HG03108 (cell line): Measurements from ENCODE around the gene ZFP37.
"Not testable (repeated sequence)": the region's sequence is repeated elsewhere in the genome, so short reads cannot be mapped to it uniquely, and the experiment has no call there.

ENCODE experiments used
- ATAC-seq: cut with Tn5 transposase; IDR thresholded peaks from one replicate; pipeline ENCODE4 v1.9.1; 2021; ENCODE audit warnings: moderate library complexity; ENCODE audit not compliant: unreplicated experiment

ZFP37 gene

GRCh38 chr9:113056191-113057106 lies at the start of gene ZFP37:
Gene ZFP37, minus strand, starts transcription at chr9:113056724. Its CDS starts 36 bp downstream, at chr9:113056688.
- peak; percentile 64 for ATAC-seq

DNA sequence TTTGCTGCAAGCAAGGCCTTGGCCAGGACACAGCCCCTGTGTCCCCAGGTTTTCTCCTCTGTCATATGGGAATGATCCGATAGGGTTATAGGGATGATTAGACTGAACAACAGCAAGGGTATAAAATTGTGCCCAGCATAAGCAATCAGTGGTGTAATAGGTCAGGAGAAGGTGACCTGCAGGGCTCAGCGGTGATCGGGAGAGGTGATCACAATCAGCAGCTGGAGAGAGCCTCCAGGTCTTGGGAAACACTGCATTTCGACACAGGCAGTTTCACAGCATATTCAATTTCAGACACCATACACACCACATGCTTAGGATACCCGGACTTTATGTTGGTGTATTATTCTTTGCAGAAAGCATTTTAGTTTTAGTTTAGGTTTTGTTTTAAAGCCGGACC lies 48.8 kb upstream of the ZFP37 start:
- ATAC-seq = not testable (repeated sequence)

- ATAC-seq = no peak
Measured at GRCh38 chr9:113095561-113095960, 39.0 kb upstream of the ZFP37 start.

DNA sequence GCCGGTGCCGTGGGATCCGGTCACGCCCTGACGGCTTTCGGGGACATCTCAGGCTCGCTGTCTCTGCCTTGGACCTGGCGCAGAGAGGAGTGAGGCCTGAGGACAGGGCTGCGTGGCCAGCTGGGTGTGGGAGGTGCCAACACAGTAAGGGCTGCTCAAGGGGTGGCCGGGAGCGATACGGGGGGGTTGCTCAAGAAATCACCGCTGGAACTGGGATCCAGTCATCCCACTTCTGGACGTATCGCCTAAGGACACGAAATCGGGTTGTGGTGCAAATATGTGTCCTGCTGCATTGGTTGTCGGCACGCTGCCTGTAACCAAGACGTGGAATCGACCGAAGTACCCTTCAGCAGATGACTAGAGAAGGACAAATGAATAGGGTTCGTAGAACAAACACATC lies 33.4 kb upstream of the ZFP37 start:
- ATAC-seq = not testable (repeated sequence)

DNA sequence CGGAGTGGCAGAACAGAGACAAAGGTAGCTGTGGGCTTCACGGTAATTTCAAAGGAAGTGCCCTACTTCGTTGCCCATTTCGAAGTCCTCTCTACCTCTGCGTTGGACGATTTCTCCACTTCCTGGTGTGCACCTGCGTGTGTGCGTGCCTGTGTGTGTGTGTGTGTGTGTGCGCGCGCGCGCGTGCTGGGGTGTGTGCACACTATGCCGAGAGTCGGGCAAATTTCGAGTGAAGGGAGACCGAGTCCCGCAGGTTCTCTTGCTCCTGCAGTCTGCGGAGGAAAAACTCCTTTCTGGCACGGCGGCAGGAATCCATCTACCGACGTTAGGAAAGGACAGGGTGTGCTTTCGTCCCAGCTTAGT lies 32.6 kb upstream of the ZFP37 start:
- ATAC-seq = not testable (repeated sequence)

DNA sequence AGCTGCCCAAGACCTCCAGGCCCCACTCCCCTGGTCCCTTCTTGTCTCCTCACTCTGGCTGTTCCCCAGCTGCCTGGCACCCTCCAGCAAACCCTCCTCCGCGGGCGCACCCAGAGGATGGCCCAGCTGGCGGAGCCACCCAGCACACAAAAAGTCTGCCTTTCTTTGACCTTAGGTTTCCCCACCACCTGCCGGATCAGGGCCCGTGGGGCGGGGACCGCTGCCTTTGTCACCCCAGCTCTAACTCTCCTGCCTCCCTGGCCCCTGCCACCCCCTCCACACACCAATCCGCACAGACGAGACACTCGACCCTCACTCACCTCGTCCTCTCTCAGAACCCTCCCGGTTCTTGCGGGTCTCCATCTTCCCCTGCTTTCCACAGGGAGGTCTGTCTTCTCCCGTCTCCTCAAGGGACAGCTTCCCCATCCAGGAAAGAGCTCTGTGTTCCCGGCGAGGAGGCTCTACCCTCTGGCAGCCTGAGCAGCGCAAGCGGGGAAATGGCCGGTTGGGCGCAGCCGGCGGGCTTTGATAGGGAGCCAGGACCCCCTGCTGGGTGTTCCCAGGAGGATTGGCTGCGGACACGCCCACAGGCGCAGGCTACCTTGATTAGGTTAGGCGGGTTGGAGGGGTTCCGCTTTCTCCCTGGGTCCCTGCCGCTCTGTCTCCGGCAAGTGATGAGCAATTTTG lies 32.1 kb upstream of the ZFP37 start:
- not testable (repeated sequence) for ATAC-seq

- not testable (repeated sequence) for ATAC-seq
Measured at GRCh38 chr9:113062932-113063310, 6.4 kb upstream of the ZFP37 start.

DNA sequence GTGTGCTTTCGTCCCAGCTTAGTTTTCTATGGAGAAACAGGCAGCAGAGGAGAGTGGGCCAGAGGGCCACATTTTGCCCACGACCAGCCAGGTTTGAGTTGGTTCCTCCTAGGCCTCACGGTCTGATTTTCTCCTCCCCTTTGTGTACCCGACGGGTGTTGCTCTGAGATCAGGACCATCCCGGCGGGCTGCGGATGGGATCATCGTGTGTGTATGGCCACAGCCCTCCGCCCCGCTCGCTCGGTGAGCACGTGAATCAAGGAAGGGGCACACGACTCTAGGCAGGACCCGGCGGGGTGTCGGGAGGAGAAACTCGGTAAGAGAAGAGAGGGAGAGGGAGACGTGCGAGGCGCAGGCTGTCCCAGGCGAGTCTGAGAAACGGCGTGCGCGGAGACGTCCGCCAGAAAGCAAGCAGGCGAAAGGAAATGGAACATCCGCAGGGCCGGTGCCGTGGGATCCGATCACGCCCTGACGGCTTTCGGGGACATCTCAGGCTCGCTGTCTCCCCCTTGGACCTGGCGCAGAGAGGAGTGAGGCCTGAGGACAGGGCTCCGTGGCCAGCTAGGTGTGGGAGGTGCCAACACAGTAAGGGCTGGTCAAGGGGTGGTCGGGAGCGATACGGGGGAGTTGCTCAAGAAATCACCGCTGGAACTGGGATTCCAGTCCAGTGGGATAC lies 5.9 kb upstream of the ZFP37 start:
- not testable (repeated sequence) for ATAC-seq

DNA sequence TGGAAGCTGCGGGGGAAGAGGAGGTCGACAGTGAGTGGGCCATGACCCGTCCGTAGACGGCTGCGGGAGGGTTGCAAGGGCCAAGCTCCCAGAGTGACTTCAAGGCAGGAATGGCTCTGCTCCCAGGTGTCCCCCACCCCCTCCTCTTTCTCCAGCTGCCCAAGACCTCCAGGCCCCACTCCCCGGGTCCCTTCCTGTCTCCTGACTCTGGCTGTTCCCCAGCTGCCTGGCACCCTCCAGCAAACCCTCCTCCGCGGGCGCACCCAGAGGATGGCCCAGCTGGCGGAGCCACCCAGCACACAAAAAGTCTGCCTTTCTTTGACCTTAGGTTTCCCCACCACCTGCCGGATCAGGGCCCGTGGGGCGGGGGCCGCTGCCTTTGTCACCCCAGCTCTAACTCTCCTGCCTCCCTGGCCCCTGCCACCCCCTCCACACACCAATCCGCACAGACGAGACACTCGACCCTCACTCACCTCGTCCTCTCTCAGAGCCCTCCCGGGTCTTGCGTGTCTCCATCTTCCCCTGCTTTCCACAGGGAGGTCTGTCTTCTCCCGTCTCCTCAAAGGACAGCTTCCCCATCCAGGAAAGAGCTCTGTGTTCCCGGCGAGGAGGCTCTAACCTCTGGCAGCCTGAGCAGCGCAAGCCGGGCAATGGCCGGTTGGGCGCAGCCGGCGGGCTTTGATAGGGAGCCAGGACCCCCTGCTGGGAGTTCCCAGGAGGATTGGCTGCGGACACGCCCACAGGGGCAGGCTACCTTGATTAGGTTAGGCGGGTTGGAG lies 4.7 kb upstream of the ZFP37 start:
- ATAC-seq = not testable (repeated sequence)

- ATAC-seq = not testable (repeated sequence)
Measured at GRCh38 chr9:113059581-113060284, 3.2 kb upstream of the ZFP37 start.

DNA sequence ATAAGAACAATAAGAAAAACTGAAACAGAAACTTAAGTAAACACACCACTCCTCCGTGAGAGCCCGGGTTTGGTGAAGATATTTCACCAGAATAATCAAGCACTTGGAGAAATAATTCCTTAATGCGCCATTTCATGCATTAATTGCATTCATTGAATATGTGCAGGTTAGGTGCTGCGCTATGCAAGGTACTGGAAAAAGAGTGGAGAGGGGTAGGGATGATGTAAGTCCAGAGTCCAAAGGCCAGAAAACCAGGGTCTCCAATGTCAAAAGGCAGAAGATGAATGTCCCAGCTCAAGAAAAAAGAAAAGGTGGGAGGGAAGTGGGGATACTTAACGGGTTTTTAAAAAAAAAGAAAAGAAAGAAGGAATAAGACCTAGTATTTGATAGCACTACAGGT lies 669 bp upstream of the ZFP37 start:
- no peak for ATAC-seq

GRCh38 chr9:113042884-113043657 lies 13.5 kb downstream of the ZFP37 start:
- no peak for ATAC-seq

DNA sequence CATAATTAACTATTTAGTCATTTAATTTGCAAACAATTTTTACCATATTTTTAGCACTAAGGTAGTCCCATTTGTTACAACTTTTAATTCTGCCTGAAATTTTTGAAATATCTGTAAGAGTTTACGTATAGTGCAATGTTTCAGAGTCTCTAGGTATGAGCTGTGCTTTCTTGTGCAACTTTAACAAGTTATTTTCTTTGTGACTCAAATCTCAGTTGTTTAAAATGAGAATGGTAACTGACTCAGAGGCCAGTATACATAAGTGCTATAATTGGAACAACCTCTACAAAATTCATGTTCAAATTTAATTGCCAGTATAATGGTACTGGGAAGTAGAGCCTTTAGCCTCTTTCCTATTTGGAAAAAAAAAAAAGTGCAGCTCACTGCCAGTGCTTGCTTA lies 30.3 kb downstream of the ZFP37 start:
- ATAC-seq = no peak

DNA sequence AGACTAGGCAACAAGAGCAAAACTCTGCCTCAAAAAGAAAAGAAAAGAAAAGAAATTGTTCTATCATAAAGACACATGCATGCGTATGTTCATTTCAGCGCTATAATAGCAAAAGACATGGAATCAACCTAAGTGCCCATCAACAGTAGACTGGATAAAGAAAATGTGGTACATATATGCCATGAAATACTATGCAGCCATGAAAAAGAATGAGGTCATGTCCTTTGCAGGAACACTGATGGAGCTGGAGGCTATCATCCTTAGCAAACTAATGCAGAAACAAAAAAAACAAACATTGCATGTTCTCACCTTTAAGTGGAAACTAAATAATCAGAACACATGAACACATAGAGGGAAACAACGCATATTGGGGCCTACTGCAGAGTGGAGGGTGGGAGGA lies 38.3 kb downstream of the ZFP37 start:
- no peak for ATAC-seq

GRCh38 chr9:113012492-113012891 lies 44.0 kb downstream of the ZFP37 start:
- no peak for ATAC-seq

GRCh38 chr9:113011911-113012381 lies 44.6 kb downstream of the ZFP37 start, which contains the start of gene ZNF883:
Gene ZNF883, minus strand, starts transcription at chr9:113012192.
- no peak for ATAC-seq

DNA sequence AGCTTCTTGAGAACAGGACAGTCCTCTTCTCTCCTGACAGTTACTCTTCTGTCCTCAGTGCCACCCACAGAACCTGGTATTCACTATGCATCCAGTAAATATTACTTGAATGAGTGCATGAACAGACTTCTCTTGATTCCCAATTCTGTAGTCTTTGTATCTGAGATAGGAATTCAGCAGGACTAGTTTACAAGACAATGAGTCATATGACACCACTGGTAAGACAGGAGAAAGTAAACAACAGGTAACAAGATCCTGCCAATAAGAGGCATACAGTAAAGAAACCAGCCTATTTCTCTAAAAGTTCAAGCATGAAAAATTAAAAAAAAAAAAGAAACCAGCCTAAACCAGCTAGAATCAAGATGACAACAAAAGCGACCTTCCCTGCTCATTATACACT lies 50.7 kb downstream of the ZFP37 start:
- no peak for ATAC-seq

DNA sequence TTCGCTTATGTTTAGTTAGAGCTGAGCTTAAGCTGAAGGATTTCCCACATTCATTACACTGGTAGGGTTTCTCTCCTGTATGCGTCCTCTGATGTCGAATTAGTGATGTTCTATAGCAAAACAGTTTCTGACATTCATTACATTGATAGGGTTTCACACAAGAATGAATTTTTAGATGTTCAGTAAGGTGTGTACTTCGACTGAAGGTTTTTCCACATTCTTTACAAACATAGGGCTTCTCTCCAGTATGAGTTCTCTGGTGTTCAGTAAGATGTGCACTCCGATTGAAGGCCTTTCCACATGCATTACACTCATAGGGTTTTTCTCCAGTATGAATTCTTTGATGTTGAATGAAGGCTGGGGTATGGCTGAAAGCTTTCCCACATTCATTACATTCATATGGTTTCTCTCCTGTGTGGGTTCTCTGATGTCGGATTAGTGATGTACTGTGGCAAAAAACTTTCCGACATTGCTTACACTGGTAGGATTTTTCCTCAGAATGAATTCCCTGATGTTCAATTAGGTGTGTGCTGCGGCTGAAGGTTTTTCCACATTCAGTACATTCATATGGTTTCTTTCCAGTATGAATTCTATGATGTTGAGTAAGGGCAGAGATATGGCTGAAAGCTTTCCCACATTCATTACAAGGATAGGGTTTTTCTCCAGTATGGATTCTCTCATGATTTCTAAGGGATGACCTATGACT lies 59.1 kb downstream of the ZFP37 start:
- no peak for ATAC-seq
